Suprapubic skin (tissue), 3 donors: ENCODE measurements around the gene ADGRG7.

ENCODE experiments used
- CTCF ChIP-seq, 2 donors: fragments of 200-600 bp in 1 of 2; fragments of 450-650 bp in 1 of 2; sonication (generic) in 1 of 2; IDR thresholded peaks; one replicate each; pipeline ENCODE4 v1.5.1; 2016 to 2019; ENCODE audit warnings: antibody characterized with exemption in 2 of 2, mild to moderate bottlenecking in 1 of 2, moderate library complexity in 1 of 2
- POLR2A ChIP-seq, 2 donors: fragments of 450-650 bp; IDR thresholded peaks; one replicate each; pipeline ENCODE4 v1.6.1; 2017; ENCODE audit warnings: antibody characterized with exemption in 2 of 2, mild to moderate bottlenecking in 2 of 2, moderate library complexity in 2 of 2

GRCh38 chr3:100562224-100562857 is 47.1 kb upstream of the ADGRG7 start:
- TF ChIP-seq CTCF (IDR thresholded peaks at IDR 0.05), result no peak
- no peak for TF ChIP-seq POLR2A (IDR thresholded peaks at IDR 0.05)
